Fibroblast of the conjunctiva (primary cell): ENCODE measurements around the gene CNPPD1.

Experiments
- DNase-seq: peaks from one replicate; pipeline ENCODE4 v3.0.0-alpha.2; 2010; ENCODE audit warnings: low read depth

CNPPD1 gene

GRCh38 chr2:219122202-219122980 lies 54.3 kb downstream of the CNPPD1 start:
- DNase-seq: no peak
